GM12878 (cell line): ENCODE results near the gene SLC1A7. TPM values are rescaled to one million over a fixed set of nuclear protein-coding genes. Genes with fewer than 3 reads are reported as not detected.

Experiments
- ATAC-seq: fragments of 200-7000 bp; cut with Tn5 transposase; 3 replicates; pipeline ENCODE4 v1.9.1; 2020; ENCODE audit warnings: mild to moderate bottlenecking, moderate library complexity
- BruUV-seq: library from RNA; stranded (reverse); fragments of 400-500 nt; replicated peaks from 2 replicates; lab custom pipeline; 2021; lab: Mats Ljungman, UMichigan
- CTCF ChIA-PET: fragments of 300-600 bp; sonication (Branson Sonifier 250); formaldehyde crosslinking; extraction: SDS; loops from one replicate; lab custom pipeline; 2021; ENCODE audit warnings: inconsistent platforms; lab: Yijun Ruan, JAX
- POLR2A ChIA-PET: fragments of 350-600 bp; formaldehyde crosslinking; extraction: SDS; loops from one replicate; lab custom pipeline; 2021; ENCODE audit warnings: inconsistent platforms; lab: Charles Lee
- RAD21 ChIA-PET: fragments of 300-600 bp; sonication (Branson Sonifier 250); formaldehyde crosslinking; loops from one replicate; lab custom pipeline; 2023; ENCODE audit warnings: antibody characterized with exemption; ENCODE audit not compliant: unreplicated experiment; lab: Charles Lee
- SMC1A ChIA-PET: fragments of 300-600 bp; sonication (Branson Sonifier 250); formaldehyde crosslinking; loops from one replicate; lab custom pipeline; 2023; ENCODE audit not compliant: unreplicated experiment, uncharacterized antibody; lab: Charles Lee
- DNase-seq: peaks from one replicate; pipeline ENCODE4 v3.0.0-alpha.2; 2011; ENCODE audit warnings: low read depth, low spot score
- FAIRE-seq: peaks from 3 replicates; lab custom pipeline; 2011; peaks lifted over from hg19 to GRCh38; lab: Jason Lieb, UNC
- H2AFZ ChIP-seq: 2 replicates; pipeline ENCODE4 v1.6.0; 2011; ENCODE audit warnings: low read depth, low read length, control low read depth; ENCODE audit not compliant: control insufficient read depth
- H3K27ac ChIP-seq: 2 replicates; pipeline ENCODE4 v1.5.1; 2011; ENCODE audit warnings: control low read depth; ENCODE audit not compliant: control insufficient read depth, insufficient read depth
- H3K27me3 ChIP-seq, 2 experiments: replicated peaks in 1 of 2; 2 replicates each; pipeline versions ENCODE4 v1.6.0 to v1.6.1; 2011; ENCODE audit warnings: low read length in 1 of 2; ENCODE audit not compliant: control insufficient read depth in 2 of 2, insufficient read depth in 2 of 2
- H3K36me3 ChIP-seq, 2 experiments: 2 replicates each; pipeline ENCODE4 v1.5.1; 2011; ENCODE audit warnings: low read length in 1 of 2; ENCODE audit not compliant: control insufficient read depth in 2 of 2, insufficient read depth in 2 of 2
- H3K4me1 ChIP-seq: 2 replicates; pipeline ENCODE4 v1.6.1; 2011; ENCODE audit warnings: mild to moderate bottlenecking, low read length, moderate library complexity, mixed read lengths; ENCODE audit not compliant: control insufficient read depth, insufficient read depth
- H3K4me2 ChIP-seq: 2 replicates; pipeline ENCODE4 v1.6.0; 2011; ENCODE audit warnings: control low read depth; ENCODE audit not compliant: control insufficient read depth, insufficient read depth
- H3K4me3 ChIP-seq: fragments of 200-600 bp; sonication (generic); 2 replicates; pipeline ENCODE4 v1.5.1; 2016
- H3K79me2 ChIP-seq: 2 replicates; pipeline ENCODE4 v1.6.0; 2011; ENCODE audit warnings: low read length; ENCODE audit not compliant: control insufficient read depth, insufficient read depth
- H3K9ac ChIP-seq: 2 replicates; pipeline ENCODE4 v1.8.0; 2011; ENCODE audit warnings: low read length, control low read depth, mixed read lengths; ENCODE audit not compliant: control insufficient read depth, insufficient read depth
- H3K9me3 ChIP-seq: replicated peaks from 3 replicates; pipeline ENCODE4 v1.5.1; 2011; ENCODE audit warnings: mild to moderate bottlenecking, low read length; ENCODE audit not compliant: control insufficient read depth, insufficient read depth
- H4K20me1 ChIP-seq: 2 replicates; pipeline ENCODE4 v1.6.0; 2011; ENCODE audit not compliant: control insufficient read depth, insufficient read depth
- BMI1 ChIP-seq: fragments of 450-650 bp; IDR thresholded peaks from 2 replicates; pipeline ENCODE4 v1.6.1; 2016; ENCODE audit warnings: mild to moderate bottlenecking, moderate library complexity, borderline replicate concordance
- CHD4 ChIP-seq: fragments of 200-600 bp; sonication (generic); IDR thresholded peaks from 2 replicates; pipeline ENCODE4 v1.6.1; 2016; ENCODE audit warnings: mild to moderate bottlenecking
- HDGF ChIP-seq: fragments of 450-650 bp; IDR thresholded peaks from 2 replicates; pipeline ENCODE4 v1.6.1; 2016; ENCODE audit warnings: antibody characterized with exemption
- POLR2A ChIP-seq: IDR thresholded peaks from 2 replicates; pipeline ENCODE4 v1.6.1; 2011; ENCODE audit warnings: low read depth, mild to moderate bottlenecking, low read length
- POLR2AphosphoS5 ChIP-seq: IDR thresholded peaks from 2 replicates; pipeline ENCODE4 v1.6.1; 2011; ENCODE audit warnings: mild to moderate bottlenecking, low read length, inconsistent platforms
- RELA ChIP-seq: fragments of 450-650 bp; IDR thresholded peaks from 2 replicates; pipeline ENCODE4 v1.8.0; 2014; ENCODE audit warnings: borderline replicate concordance; ENCODE audit not compliant: partially characterized antibody
- TBL1XR1 ChIP-seq: IDR thresholded peaks from 2 replicates; pipeline ENCODE4 v1.6.1; 2012; ENCODE audit warnings: low read depth, low read length, improper control_type of control experiment
- WGBS: methylation state at CpG from one replicate; pipeline ENCODE4 v1.1.6; 2016; ENCODE audit warnings: low lambda C conversion rate; ENCODE audit not compliant: insufficient replicate concordance, insufficient coverage; ENCODE audit errors: missing lambda C conversion rate; 5-methylcytosine and 5-hydroxymethylcytosine counted together
- in situ Hi-C: fragments of 300-500 bp; cut with MboI; formaldehyde crosslinking; loops from 9 replicates; pipeline ENCODE4 v1.14.3; 2018; ENCODE audit warnings: mixed read lengths
- intact Hi-C: fragments of 100-400 bp; cut with micrococcal nuclease; formaldehyde crosslinking; loops from one replicate; pipeline ENCODE4 v1.14.2; 2022; ENCODE audit not compliant: unreplicated experiment
- polyA plus RNA-seq, 11 experiments: library from polyadenylated mRNA; depleted of rRNA in 4 of 11; unstranded in 6 of 11; stranded (reverse) in 5 of 11; fragments of >200 nt; fragmentation: Nextera tagmentation in 4 of 11; fragmentation: Illumina TruSeq in 1 of 11; extraction: Ambion mirVana in 4 of 11; extraction: Trizol in 1 of 11; gene quantifications; 1 replicate in 1 of 11; 2 replicates in 10 of 11; pipeline versions ENCODE4 v1.2.1 to v1.2.3, GENCODE V29; 2011 to 2016; ENCODE audit warnings: inconsistent platforms in 2 of 11, missing spikeins in 2 of 11, low read depth in 1 of 11
- total RNA-seq, 4 experiments: library from RNA; depleted of rRNA in 3 of 4; stranded (reverse); fragments of >200 nt in 3 of 4; fragmentation: Illumina TruSeq in 1 of 4; extraction: Trizol in 1 of 4; gene quantifications; 2 replicates each; pipeline versions ENCODE4 v1.2.1 to v1.2.3, GENCODE V29; 2013 to 2021
- TF ChIP-seq, protein P1 (sequence below): fragments of 450-650 bp; IDR thresholded peaks from 2 replicates; pipeline ENCODE4 v1.6.1; 2014; ENCODE audit warnings: mild to moderate bottlenecking
- TF ChIP-seq, protein P2 (sequence below): fragments of 450-650 bp; IDR thresholded peaks from 2 replicates; pipeline ENCODE4 v1.6.1; 2016; ENCODE audit warnings: mild to moderate bottlenecking

The SLC1A7 gene
- total and polyA plus RNA-seq, 10 of the 15 experiments (the other 5 are each of a cell fraction or from before 2014, with no cell fraction given) = not detected

DNA sequence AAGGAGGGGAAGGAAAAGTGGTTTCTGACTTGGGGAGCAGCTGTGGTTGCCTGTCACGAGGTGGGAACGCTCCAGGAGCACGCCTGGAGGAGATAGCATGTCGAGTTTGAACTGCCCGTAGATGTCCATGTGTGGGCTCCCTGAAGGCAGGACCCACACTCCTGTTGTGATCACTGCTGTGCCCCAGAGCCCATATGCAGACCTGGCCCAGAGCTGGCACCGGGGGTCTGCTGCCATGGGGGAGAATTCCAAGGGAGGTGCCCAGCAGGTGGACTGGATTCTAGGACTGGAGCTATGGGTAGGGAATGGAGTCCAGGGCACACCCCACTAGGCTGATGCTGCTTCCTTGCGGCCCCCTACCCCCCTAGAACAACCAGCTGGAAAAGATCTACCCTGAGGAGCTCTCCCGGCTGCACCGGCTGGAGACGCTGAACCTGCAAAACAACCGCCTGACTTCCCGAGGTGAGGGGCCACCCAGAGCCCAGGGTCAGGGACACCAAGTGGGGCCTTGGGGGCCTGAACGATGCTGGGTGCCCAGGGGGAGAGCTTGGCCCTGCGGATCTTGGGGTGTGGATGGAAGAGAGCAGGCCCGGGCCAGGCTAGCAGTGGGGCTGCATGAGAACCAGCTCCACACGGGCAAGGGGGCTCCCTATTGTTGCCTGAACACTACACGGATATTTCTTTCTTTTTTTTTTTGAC is 71.1 kb downstream of the SLC1A7 start:
- Histone ChIP-seq H3K9me3 (no peaks in the 10 kb centered on the region), H2AFZ (no peak overlapping the region), H3K4me2 (no peak overlapping the region), H4K20me1 (no peaks in the 10 kb centered on the region), H3K27me3 (no peaks in the 10 kb centered on the region; a peak in 1 of 4 replicates), H3K4me1 (no peaks in the 10 kb centered on the region), H3K79me2 (no peaks in the 10 kb centered on the region), H3K36me3 (no peaks in the 10 kb centered on the region), H3K4me3 (no peak overlapping the region), H3K9ac (no peak overlapping the region), H3K27ac (no peak overlapping the region)
- intact Hi-C loops = no loop called here
- ATAC-seq = no peak
- no peak for FAIRE-seq
- no TSS peak for BruUV-seq
- ChIA-PET CTCF (no interaction called here), SMC1A (no interaction called here), POLR2A (no interaction called here), RAD21 (no interaction called here)
- no peak for TF ChIP-seq BMI1
- TF ChIP-seq HDGF = no peak
- TF ChIP-seq TBL1XR1 = no peak
- no peak for TF ChIP-seq POLR2A
- TF ChIP-seq RELA = no peak
- no peak for TF ChIP-seq POLR2AphosphoS5
- no peak for TF ChIP-seq CHD4
- TF ChIP-seq, protein P1, sequence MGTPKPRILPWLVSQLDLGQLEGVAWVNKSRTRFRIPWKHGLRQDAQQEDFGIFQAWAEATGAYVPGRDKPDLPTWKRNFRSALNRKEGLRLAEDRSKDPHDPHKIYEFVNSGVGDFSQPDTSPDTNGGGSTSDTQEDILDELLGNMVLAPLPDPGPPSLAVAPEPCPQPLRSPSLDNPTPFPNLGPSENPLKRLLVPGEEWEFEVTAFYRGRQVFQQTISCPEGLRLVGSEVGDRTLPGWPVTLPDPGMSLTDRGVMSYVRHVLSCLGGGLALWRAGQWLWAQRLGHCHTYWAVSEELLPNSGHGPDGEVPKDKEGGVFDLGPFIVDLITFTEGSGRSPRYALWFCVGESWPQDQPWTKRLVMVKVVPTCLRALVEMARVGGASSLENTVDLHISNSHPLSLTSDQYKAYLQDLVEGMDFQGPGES = no peak
- TF ChIP-seq, protein P2, sequence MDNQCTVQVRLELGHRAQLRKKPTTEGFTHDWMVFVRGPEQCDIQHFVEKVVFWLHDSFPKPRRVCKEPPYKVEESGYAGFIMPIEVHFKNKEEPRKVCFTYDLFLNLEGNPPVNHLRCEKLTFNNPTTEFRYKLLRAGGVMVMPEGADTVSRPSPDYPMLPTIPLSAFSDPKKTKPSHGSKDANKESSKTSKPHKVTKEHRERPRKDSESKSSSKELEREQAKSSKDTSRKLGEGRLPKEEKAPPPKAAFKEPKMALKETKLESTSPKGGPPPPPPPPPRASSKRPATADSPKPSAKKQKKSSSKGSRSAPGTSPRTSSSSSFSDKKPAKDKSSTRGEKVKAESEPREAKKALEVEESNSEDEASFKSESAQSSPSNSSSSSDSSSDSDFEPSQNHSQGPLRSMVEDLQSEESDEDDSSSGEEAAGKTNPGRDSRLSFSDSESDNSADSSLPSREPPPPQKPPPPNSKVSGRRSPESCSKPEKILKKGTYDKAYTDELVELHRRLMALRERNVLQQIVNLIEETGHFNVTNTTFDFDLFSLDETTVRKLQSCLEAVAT = no peak
- 35% methylated on average over 17 of the region's 17 CpGs for WGBS
- no peak for DNase-seq
- in situ Hi-C loops = no loop called here
